Endothelial cell of umbilical vein (primary cell): ENCODE data around the gene RASA4. TPM values are rescaled to one million over a fixed set of nuclear protein-coding genes. Genes with fewer than 3 reads are reported as not detected.
"Not testable (repeated sequence)": the region's sequence is repeated elsewhere in the genome, so short reads cannot be mapped to it uniquely, and the experiment has no call there.

Experiments used
- BruUV-seq: library from RNA; stranded (reverse); fragments of 400-500 nt; replicated peaks from 2 replicates; lab custom pipeline; 2021; lab: Mats Ljungman, UMichigan
- CTCF ChIA-PET: fragments of 300-600, 350-600 bp; sonication (Branson Sonifier 250); formaldehyde crosslinking; loops from one replicate; lab custom pipeline; 2021; ENCODE audit warnings: antibody characterized with exemption, inconsistent platforms; lab: Charles Lee
- POLR2A ChIA-PET: fragments of 300-600, 350-600 bp; sonication (Branson Sonifier 250); formaldehyde crosslinking; loops from one replicate; lab custom pipeline; 2021; ENCODE audit warnings: antibody characterized with exemption, inconsistent platforms; lab: Charles Lee
- DNase-seq: peaks from one replicate; pipeline ENCODE4 v3.0.0-alpha.2; 2011; ENCODE audit warnings: low read depth, low spot score
- FAIRE-seq: peaks from 2 replicates; lab custom pipeline; 2011; peaks lifted over from hg19 to GRCh38; lab: Jason Lieb, UNC
- H2AFZ ChIP-seq: 2 replicates; pipeline ENCODE4 v1.6.0; 2012; ENCODE audit warnings: low read depth, low read length, control low read depth, inconsistent platforms
- H3K27ac ChIP-seq: 2 replicates; pipeline ENCODE4 v1.5.1; 2011; ENCODE audit warnings: low read depth, mild to moderate bottlenecking, control low read depth, low read length, moderate library complexity; ENCODE audit not compliant: insufficient read depth
- H3K27me3 ChIP-seq, 2 experiments: 2 replicates each; pipeline versions ENCODE4 v1.6.0 to v1.6.1; 2011; ENCODE audit warnings: low read length in 2 of 2, mixed read lengths in 1 of 2; ENCODE audit not compliant: control insufficient read depth in 2 of 2, insufficient read depth in 2 of 2
- H3K36me3 ChIP-seq, 2 experiments: 2 replicates in 1 of 2; 3 replicates in 1 of 2; pipeline ENCODE4 v1.5.1; 2011; ENCODE audit warnings: low read length in 2 of 2, mild to moderate bottlenecking in 1 of 2, moderate library complexity in 1 of 2; ENCODE audit not compliant: control insufficient read depth in 2 of 2, insufficient read depth in 2 of 2; ENCODE audit errors: extremely low read depth in 1 of 2
- H3K4me1 ChIP-seq: 3 replicates; pipeline ENCODE4 v1.5.1; 2011; ENCODE audit warnings: mild to moderate bottlenecking, low read length; ENCODE audit not compliant: control insufficient read depth, insufficient read depth; ENCODE audit errors: extremely low read depth
- H3K4me2 ChIP-seq: 2 replicates; pipeline ENCODE4 v1.6.1; 2011; ENCODE audit warnings: low read length, control low read depth, mixed read lengths; ENCODE audit not compliant: insufficient read depth
- H3K4me3 ChIP-seq, 3 experiments: fragments of 200-600 bp in 1 of 3; sonication (generic), shearing (Covaris generic) in 1 of 3; replicated peaks in 1 of 3; 2 replicates each; pipeline ENCODE4 v1.5.1; 2011 to 2016; ENCODE audit warnings: control low read depth in 3 of 3, low read length in 3 of 3, mild to moderate bottlenecking in 2 of 3, inconsistent platforms in 1 of 3, low read depth in 1 of 3, moderate library complexity in 1 of 3; ENCODE audit not compliant: insufficient read depth in 1 of 3
- H3K79me2 ChIP-seq: 2 replicates; pipeline ENCODE4 v1.6.0; 2012; ENCODE audit warnings: low read length, inconsistent platforms; ENCODE audit not compliant: control insufficient read depth, insufficient read depth
- H3K9ac ChIP-seq: replicated peaks from 2 replicates; pipeline ENCODE3; 2011; ENCODE audit warnings: low read length, control low read depth; ENCODE audit not compliant: insufficient read depth; ENCODE audit errors: extremely low read depth
- H3K9me1 ChIP-seq: replicated peaks from 3 replicates; pipeline ENCODE4 v1.6.0; 2011; ENCODE audit warnings: mild to moderate bottlenecking, low read length; ENCODE audit not compliant: control insufficient read depth, insufficient read depth; ENCODE audit errors: extremely low read depth
- H3K9me3 ChIP-seq: replicated peaks from 2 replicates; pipeline ENCODE4 v1.5.1; 2012; ENCODE audit warnings: low read length, inconsistent platforms; ENCODE audit not compliant: control insufficient read depth, insufficient read depth
- H4K20me1 ChIP-seq: replicated peaks from 2 replicates; pipeline ENCODE3; 2011; ENCODE audit warnings: mild to moderate bottlenecking, low read length; ENCODE audit not compliant: control insufficient read depth, insufficient read depth; ENCODE audit errors: extremely low read depth
- dilution Hi-C: fragments of 300-500 bp; cut with MboI; formaldehyde crosslinking; loops from one replicate; pipeline ENCODE4 v1.15.0; 2019; ENCODE audit warnings: low sequenced_read_pairs; ENCODE audit not compliant: extremely low pct_ligation_motif_present
- intact Hi-C: fragments of 100-400 bp; cut with micrococcal nuclease; formaldehyde crosslinking; loops from one replicate; pipeline ENCODE4 v1.10.0; 2022
- polyA plus RNA-seq, 4 experiments: library from polyadenylated mRNA; depleted of rRNA in 3 of 4; stranded (reverse) in 3 of 4; unstranded in 1 of 4; fragments of >200 nt; gene quantifications; 2 replicates each; pipeline versions ENCODE4 v1.2.1 to v1.2.3, GENCODE V29; 2011 to 2012; ENCODE audit warnings: missing spikeins in 1 of 4
- total RNA-seq: library from RNA; stranded (reverse); gene quantifications from 2 replicates; pipeline ENCODE4 v1.2.3, GENCODE V29; 2021

Gene RASA4
- total and polyA plus RNA-seq, 2 donors (not counting 3 experiments of a cell fraction or from before 2014, with no cell fraction given) = 11.6 to 20.1 TPM

- H3K9me3 ChIP-seq, H3K4me2 ChIP-seq, H3K9me1 ChIP-seq, H3K27ac ChIP-seq, FAIRE-seq, BruUV-seq, H3K27me3 ChIP-seq, DNase-seq, CTCF ChIA-PET, H2AFZ ChIP-seq, dilution Hi-C loops, H4K20me1 ChIP-seq, H3K36me3 ChIP-seq, POLR2A ChIA-PET, H3K79me2 ChIP-seq, H3K4me1 ChIP-seq, H3K4me3 ChIP-seq, intact Hi-C loops, H3K9ac ChIP-seq: not testable (repeated sequence)
These were observed 84.4 kb downstream of the RASA4 start for GRCh38 chr7:102532127-102532526.

- H3K9ac ChIP-seq, H3K4me1 ChIP-seq, CTCF ChIA-PET, H3K27ac ChIP-seq, dilution Hi-C loops, intact Hi-C loops, BruUV-seq, FAIRE-seq, DNase-seq, H3K4me3 ChIP-seq, H3K79me2 ChIP-seq, POLR2A ChIA-PET, H2AFZ ChIP-seq, H4K20me1 ChIP-seq, H3K9me3 ChIP-seq, H3K27me3 ChIP-seq, H3K36me3 ChIP-seq, H3K4me2 ChIP-seq, H3K9me1 ChIP-seq: not testable (repeated sequence)
These were observed 85.0 kb downstream of the RASA4 start for GRCh38 chr7:102531583-102531982.

- dilution Hi-C loops = not testable (repeated sequence)
These were observed 88.4 kb downstream of the RASA4 start for GRCh38 chr7:102527822-102528793.

DNA sequence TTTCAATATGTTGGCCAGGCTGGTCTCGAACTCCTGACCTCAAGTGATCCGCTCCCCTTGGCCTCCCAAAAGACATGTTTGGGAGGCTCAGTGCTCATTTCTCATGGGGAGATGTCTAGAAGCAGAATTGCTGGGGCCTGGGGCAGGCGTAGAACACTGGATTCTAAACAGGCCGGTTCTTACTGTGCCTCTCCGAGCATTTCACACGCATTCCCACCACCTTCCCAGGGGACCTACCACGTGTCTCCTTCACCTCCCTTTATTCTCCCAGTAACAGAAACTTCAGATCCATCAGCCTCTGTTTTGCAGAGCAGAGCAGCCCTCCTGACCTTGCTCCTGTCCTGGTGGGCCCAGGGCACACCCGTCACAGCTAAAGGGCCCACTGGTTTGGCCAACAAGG lies 89.4 kb downstream of the RASA4 start:
- intact Hi-C loops, H4K20me1 ChIP-seq, H3K4me2 ChIP-seq, H3K9me1 ChIP-seq, POLR2A ChIA-PET, H3K9me3 ChIP-seq, H3K36me3 ChIP-seq, H3K4me3 ChIP-seq, dilution Hi-C loops, H3K9ac ChIP-seq, H3K27me3 ChIP-seq, H3K79me2 ChIP-seq, BruUV-seq, CTCF ChIA-PET, H2AFZ ChIP-seq, H3K4me1 ChIP-seq, H3K27ac ChIP-seq, DNase-seq, FAIRE-seq: not testable (repeated sequence)

More at GRCh38 chr7:102527822-102528793, 88.4 kb downstream of the RASA4 start:
- H3K79me2 ChIP-seq, H3K27me3 ChIP-seq, H3K4me2 ChIP-seq, DNase-seq, H3K4me1 ChIP-seq, H3K9me1 ChIP-seq, BruUV-seq, H2AFZ ChIP-seq, H3K4me3 ChIP-seq, H3K9me3 ChIP-seq, H3K36me3 ChIP-seq, H3K27ac ChIP-seq, intact Hi-C loops, H4K20me1 ChIP-seq, POLR2A ChIA-PET, FAIRE-seq, CTCF ChIA-PET, H3K9ac ChIP-seq: not testable (repeated sequence)
